ENCODE results near the gene SYNE3.

The SYNE3 gene

GRCh38 chr14:95541346-95541745 is 24.9 kb upstream of the SYNE3 start:
- DNase-seq (ENCODE audit: low read depth in 2 of 2), result no peak

- DNase-seq (ENCODE audit: low read depth in 2 of 2), result no peak
Measured at GRCh38 chr14:95540236-95540855, 23.9 kb upstream of the SYNE3 start.

GRCh38 chr14:95538801-95539509 is 22.5 kb upstream of the SYNE3 start:
- no peak for DNase-seq (ENCODE audit: low read depth in 2 of 2)

- no peak for DNase-seq (ENCODE audit: low read depth in 2 of 2)
Measured at GRCh38 chr14:95537298-95538089, 21.0 kb upstream of the SYNE3 start.

- DNase-seq (ENCODE audit: low read depth in 2 of 2), result no peak
Measured at GRCh38 chr14:95536671-95537070, 20.2 kb upstream of the SYNE3 start.

GRCh38 chr14:95536036-95536593 is 19.7 kb upstream of the SYNE3 start:
- DNase-seq (ENCODE audit: low read depth in 2 of 2), result no peak

GRCh38 chr14:95535226-95536021 is 19.0 kb upstream of the SYNE3 start:
- no peak for DNase-seq (ENCODE audit: low read depth in 2 of 2)

GRCh38 chr14:95534299-95535225 is 18.1 kb upstream of the SYNE3 start, which contains the start of gene GLRX5:
Gene GLRX5, plus strand, starts transcription at chr14:95535050. Its CDS starts 40 bp downstream, at chr14:95535090.
- peak; percentile 95 to 97 for DNase-seq (ENCODE audit: low read depth in 2 of 2)

GRCh38 chr14:95533822-95534221 is 17.4 kb upstream of the SYNE3 start:
- no peak for DNase-seq (ENCODE audit: low read depth in 2 of 2)

GRCh38 chr14:95533391-95533821 is 17.0 kb upstream of the SYNE3 start:
- DNase-seq (ENCODE audit: low read depth in 2 of 2), result no peak

GRCh38 chr14:95531969-95532368 is 15.5 kb upstream of the SYNE3 start:
- no peak for DNase-seq (ENCODE audit: low read depth in 2 of 2)

GRCh38 chr14:95531473-95531872 is 15.0 kb upstream of the SYNE3 start:
- DNase-seq (ENCODE audit: low read depth in 2 of 2), result no peak

- no peak for DNase-seq (ENCODE audit: low read depth in 2 of 2)
Measured at GRCh38 chr14:95530473-95531276, 14.2 kb upstream of the SYNE3 start.

- no peak for DNase-seq (ENCODE audit: low read depth in 2 of 2)
Measured at GRCh38 chr14:95529216-95529615, 12.8 kb upstream of the SYNE3 start.

- no peak for DNase-seq (ENCODE audit: low read depth in 2 of 2)
Measured at GRCh38 chr14:95527387-95528002, 11.0 kb upstream of the SYNE3 start.

GRCh38 chr14:95526483-95527386 is 10.3 kb upstream of the SYNE3 start:
- no peak for DNase-seq (ENCODE audit: low read depth in 2 of 2)

GRCh38 chr14:95525999-95526398 is 9.5 kb upstream of the SYNE3 start:
- DNase-seq (ENCODE audit: low read depth in 2 of 2), result no peak

All from activated CD8-positive, alpha-beta memory T cell treated with anti-CD3 and anti-CD28 coated beads for 4 hours (primary cell).